OCI-M2 (cell line): Measurements from ENCODE around the gene PPM1M.

ENCODE experiments used
- DNase-seq: peaks from one replicate; lab custom pipeline; 2025; ENCODE audit not compliant: unreplicated experiment; lab: John Stamatoyannopoulos, UW

The PPM1M gene

DNA sequence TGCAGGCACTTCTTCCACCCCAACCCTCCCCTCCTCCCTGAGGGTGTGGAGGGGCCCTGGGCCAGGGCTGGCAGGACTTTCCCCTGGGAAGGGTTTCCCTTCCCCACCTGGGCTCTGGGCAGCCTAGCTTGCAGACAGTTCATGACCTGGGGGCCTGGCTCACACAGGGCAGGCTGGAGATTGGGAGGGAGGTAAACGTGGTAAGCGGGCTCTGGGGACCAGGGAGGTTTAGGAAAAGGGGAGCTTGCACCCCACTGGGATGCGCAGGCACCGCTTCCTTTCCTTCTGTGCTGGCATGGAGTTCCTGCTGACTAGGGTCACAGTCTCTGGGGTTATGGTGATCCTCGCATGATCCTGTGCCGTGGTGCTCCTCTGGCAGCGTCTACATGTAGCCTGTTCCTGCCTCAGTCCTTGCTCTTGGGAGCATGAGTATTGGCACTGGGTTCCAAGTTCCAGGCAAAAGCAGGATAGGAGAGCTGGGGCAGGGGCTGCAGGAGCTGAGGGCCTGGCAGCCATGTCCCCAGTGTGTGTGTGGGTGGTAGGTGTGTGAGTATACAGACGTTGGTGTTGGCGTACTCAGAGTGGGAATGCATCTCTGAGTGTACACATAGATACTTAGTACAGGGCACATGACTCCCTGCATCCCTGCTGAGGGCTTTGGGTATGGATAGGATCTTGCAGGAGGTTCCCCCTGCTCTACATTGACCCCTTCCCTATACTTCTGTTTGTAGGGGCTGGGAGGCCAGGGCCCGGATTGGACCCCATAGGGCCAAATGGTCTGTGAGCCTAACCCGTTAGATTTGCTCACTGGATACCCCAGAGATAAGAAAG is 49.0 kb downstream of the PPM1M start:
- no peak for DNase-seq

DNA sequence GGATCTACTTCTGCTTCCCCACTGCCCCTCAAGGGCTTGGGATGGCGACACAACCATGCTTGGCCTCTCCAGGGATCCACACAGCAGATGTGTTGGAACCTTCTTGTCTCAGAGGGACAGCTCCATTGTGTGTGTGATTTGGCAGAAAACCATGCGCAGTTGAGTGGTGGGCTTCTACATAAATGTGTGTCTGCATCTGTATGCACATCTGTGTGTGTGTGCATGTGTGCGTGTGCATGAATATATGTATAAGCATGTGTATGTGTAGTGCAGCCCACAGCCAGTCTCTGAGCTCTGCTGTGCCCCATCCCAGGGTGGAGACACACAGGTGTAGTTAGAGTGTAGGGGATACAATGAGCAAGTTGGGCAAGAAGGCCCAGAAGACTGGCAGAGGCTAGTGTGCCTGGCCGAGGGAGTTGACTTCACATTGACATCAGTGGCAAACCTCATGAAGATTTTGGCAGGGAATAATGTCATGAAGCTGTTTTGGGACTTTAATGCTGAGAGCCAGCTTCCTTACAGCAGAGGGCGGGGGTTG is 50.2 kb downstream of the PPM1M start:
- DNase-seq: no peak

- no peak for DNase-seq
These were observed 51.9 kb downstream of the PPM1M start for GRCh38 chr3:52297242-52298148.

GRCh38 chr3:52298149-52299098 is 52.9 kb downstream of the PPM1M start:
- no peak for DNase-seq

DNA sequence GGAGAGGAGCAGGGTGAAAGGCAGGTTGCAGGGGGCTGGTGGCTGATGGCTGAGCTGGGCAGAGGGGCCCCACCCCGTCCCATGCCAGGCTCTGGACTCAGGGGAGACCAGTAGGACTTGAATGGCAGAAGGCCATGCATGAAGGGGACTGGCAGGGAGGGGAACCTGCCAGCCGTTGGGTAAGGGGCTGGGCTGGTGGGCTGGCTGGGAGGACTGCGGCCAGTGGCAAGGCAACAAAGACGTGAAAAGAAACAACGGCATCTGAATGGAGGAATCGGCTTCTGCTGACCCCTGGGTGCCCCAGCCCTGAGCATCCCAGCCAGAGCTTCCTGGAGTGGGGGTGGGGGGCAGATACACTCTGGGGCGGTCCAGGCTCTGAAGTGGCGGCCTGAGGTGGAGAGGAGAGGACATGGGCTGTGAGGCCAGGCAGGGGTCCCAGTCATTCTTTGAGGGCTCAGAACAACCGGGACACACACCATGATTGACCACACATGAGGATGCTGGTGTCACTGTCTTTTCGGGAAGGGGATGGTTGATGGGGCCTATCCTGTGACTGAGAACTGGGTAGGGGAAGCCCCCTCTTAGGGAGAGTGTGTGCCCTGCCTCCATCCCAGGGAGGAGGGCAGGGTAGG is 53.8 kb downstream of the PPM1M start:
- no peak for DNase-seq
